ENCODE measurements around the gene EPHB1.

- TF ChIP-seq CTCF (IDR thresholded peaks at IDR 0.05) = no peak
- TF ChIP-seq POLR2A (IDR thresholded peaks at IDR 0.05) = no peak
- TF ChIP-seq POLR2AphosphoS5 (IDR thresholded peaks at IDR 0.05) = no peak
These were observed 262.9 kb downstream of the EPHB1 start for GRCh38 chr3:135057996-135058395.
